ENCODE measurements around the gene ESPL1.
A peak's percentile ranks its signal among the peaks of the same experiment; 100 is the strongest.

ESPL1 gene

DNA sequence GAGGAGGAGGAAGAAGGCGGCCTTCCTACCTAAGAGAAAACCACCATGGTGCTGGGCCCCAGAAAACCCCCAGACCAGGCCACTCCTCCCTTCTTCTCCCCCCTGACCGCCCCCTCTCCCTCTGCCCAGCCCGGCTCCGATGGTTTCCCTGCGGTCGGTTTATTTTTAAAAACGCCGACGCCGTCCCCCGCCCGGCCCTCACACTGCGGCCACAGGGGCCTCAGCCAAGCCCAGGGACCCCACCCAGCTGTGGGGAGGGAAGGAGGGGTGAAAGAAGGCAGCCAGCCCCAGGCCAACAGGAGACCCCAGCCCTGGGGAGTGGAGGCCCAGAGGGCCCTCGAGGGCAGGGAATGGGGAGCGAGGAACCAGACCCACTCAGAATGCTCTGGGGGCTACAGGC lies 64.6 kb downstream of the ESPL1 start:
- TF ChIP-seq, protein P1, sequence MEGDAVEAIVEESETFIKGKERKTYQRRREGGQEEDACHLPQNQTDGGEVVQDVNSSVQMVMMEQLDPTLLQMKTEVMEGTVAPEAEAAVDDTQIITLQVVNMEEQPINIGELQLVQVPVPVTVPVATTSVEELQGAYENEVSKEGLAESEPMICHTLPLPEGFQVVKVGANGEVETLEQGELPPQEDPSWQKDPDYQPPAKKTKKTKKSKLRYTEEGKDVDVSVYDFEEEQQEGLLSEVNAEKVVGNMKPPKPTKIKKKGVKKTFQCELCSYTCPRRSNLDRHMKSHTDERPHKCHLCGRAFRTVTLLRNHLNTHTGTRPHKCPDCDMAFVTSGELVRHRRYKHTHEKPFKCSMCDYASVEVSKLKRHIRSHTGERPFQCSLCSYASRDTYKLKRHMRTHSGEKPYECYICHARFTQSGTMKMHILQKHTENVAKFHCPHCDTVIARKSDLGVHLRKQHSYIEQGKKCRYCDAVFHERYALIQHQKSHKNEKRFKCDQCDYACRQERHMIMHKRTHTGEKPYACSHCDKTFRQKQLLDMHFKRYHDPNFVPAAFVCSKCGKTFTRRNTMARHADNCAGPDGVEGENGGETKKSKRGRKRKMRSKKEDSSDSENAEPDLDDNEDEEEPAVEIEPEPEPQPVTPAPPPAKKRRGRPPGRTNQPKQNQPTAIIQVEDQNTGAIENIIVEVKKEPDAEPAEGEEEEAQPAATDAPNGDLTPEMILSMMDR (IDR thresholded peaks at IDR 0.05; ENCODE audit: unreplicated experiment in 3 of 3): no peak
- Mint-ChIP-seq H3K36me3 (ENCODE audit: low read depth) (no peaks in the 10 kb centered on the region), H3K4me3 (no peak overlapping the region), H3K27me3 (ENCODE audit: low read depth) (peaks cover 24% of the 10 kb centered on the region), H3K9me3 (no peaks in the 10 kb centered on the region), H3K4me1 (peaks cover 19% of the 10 kb centered on the region), H3K27ac (peak overlapping the region in 1 of 3 experiments; percentile 57)

- peaks cover 24% of the 10 kb centered on the region for H3K27me3 Mint-ChIP-seq (ENCODE audit: low read depth)
- peaks cover 23% of the 10 kb centered on the region for H3K4me1 Mint-ChIP-seq
- H3K4me3 Mint-ChIP-seq: no peak overlapping the region
- no peaks in the 10 kb centered on the region for H3K36me3 Mint-ChIP-seq (ENCODE audit: low read depth)
- H3K27ac Mint-ChIP-seq: peak overlapping the region in 1 of 3 experiments; percentile 23
- H3K9me3 Mint-ChIP-seq: no peaks in the 10 kb centered on the region
- TF ChIP-seq, protein P1 (IDR thresholded peaks at IDR 0.05; ENCODE audit: unreplicated experiment in 3 of 3): no peak
Measured at GRCh38 chr12:53333289-53333688, 65.2 kb downstream of the ESPL1 start.

GRCh38 chr12:53333845-53334244 lies 65.7 kb downstream of the ESPL1 start:
- no peaks in the 10 kb centered on the region for H3K36me3 Mint-ChIP-seq (ENCODE audit: low read depth)
- no peaks in the 10 kb centered on the region for H3K9me3 Mint-ChIP-seq
- peak overlapping the region in 2 of 3 experiments; percentile 23 to 45 for H3K27ac Mint-ChIP-seq
- peaks cover 24% of the 10 kb centered on the region for H3K27me3 Mint-ChIP-seq (ENCODE audit: low read depth)
- peaks cover 27% of the 10 kb centered on the region for H3K4me1 Mint-ChIP-seq
- no peak overlapping the region for H3K4me3 Mint-ChIP-seq
- TF ChIP-seq, protein P1 (IDR thresholded peaks at IDR 0.05; ENCODE audit: unreplicated experiment in 3 of 3): no peak

- TF ChIP-seq, protein P1 (IDR thresholded peaks at IDR 0.05; ENCODE audit: unreplicated experiment in 3 of 3): no peak
- H3K9me3 Mint-ChIP-seq: no peaks in the 10 kb centered on the region
Measured at GRCh38 chr12:53334822-53335221, 66.7 kb downstream of the ESPL1 start.

GRCh38 chr12:53336181-53336681 lies 68.1 kb downstream of the ESPL1 start, which contains the start of gene SP7:
Gene SP7 (minus strand): TSS chr12:53336354. CDS start chr12:53335646, 708 bp downstream.
- peak within 1 kb of the TSS in 2 of 3 experiments; percentile 31 to 32 for H3K27ac Mint-ChIP-seq
- H3K9me3 Mint-ChIP-seq: no peaks in the 10 kb centered on the region
- H3K4me3 Mint-ChIP-seq: peak within 1 kb of the TSS in 1 of 3 experiments; percentile 7
- H3K36me3 Mint-ChIP-seq (ENCODE audit: low read depth): no peaks in the 10 kb centered on the region
- H3K27me3 Mint-ChIP-seq (ENCODE audit: low read depth): peaks cover 24% of the 10 kb centered on the region
- peaks cover 27% of the 10 kb centered on the region for H3K4me1 Mint-ChIP-seq
- TF ChIP-seq, protein P1 (IDR thresholded peaks at IDR 0.05; ENCODE audit: unreplicated experiment in 3 of 3): no peak

More at GRCh38 chr12:53334822-53335221, 66.7 kb downstream of the ESPL1 start:
- peaks cover 24% of the 10 kb centered on the region for H3K27me3 Mint-ChIP-seq (ENCODE audit: low read depth)
- H3K4me3 Mint-ChIP-seq: peak overlapping the region in 1 of 3 experiments; percentile 14
- peak overlapping the region; percentile 24 to 32 (median 31) for H3K27ac Mint-ChIP-seq
- no peaks in the 10 kb centered on the region for H3K36me3 Mint-ChIP-seq (ENCODE audit: low read depth)
- peaks cover 27% of the 10 kb centered on the region for H3K4me1 Mint-ChIP-seq

GRCh38 chr12:53338017-53338416 lies 69.9 kb downstream of the ESPL1 start:
- peaks cover 27% of the 10 kb centered on the region for H3K27me3 Mint-ChIP-seq (ENCODE audit: low read depth)
- H3K36me3 Mint-ChIP-seq (ENCODE audit: low read depth): no peaks in the 10 kb centered on the region
- peak overlapping the region in 1 of 3 experiments; percentile 8 for H3K4me3 Mint-ChIP-seq
- TF ChIP-seq, protein P1 (IDR thresholded peaks at IDR 0.05; ENCODE audit: unreplicated experiment in 3 of 3): no peak
- peak overlapping the region in 1 of 3 experiments; percentile 11 for H3K27ac Mint-ChIP-seq
- H3K9me3 Mint-ChIP-seq: no peaks in the 10 kb centered on the region
- H3K4me1 Mint-ChIP-seq: peaks cover 21% of the 10 kb centered on the region
